ENCODE results near the gene PSMD1. TPM values are rescaled to one million over a fixed set of nuclear protein-coding genes. Genes with fewer than 3 reads are reported as not detected.

PSMD1 gene
- total RNA-seq, 4 donors from 2014 or later = 45.5 to 60.2 (median 56.8) TPM

DNA sequence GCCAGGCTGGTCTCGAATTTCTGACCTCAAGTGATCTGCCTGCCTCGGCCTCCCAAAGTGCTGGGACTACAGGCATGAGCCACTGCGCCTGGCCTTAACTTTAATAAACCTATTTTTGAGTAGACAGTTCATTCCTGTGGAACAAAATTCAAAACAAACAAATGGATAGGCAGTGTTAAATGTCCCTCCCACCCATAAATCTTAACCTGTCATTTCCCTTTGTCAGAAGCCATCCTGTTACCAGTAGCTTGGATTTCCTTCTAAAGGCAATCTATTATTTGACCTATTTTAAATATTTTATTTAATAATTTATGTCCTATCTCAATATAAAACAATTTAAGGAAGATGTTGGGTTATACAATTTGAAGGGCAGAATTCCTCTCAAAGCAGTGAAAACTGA, 25.9 kb upstream of the PSMD1 start:
- H3K27me3 ChIP-seq = peaks cover 23% of the 10 kb centered on the region
- DNase-seq (ENCODE audit: low spot score in 2 of 2) = no peak
- WGBS = 74% methylated on average over 3 of the region's 3 CpGs
- H3K4me3 ChIP-seq = no peak overlapping the region
- H3K9me3 ChIP-seq = no peaks in the 10 kb centered on the region
- no peak overlapping the region for H3K27ac ChIP-seq
- H3K4me1 ChIP-seq = no peaks in the 10 kb centered on the region
- no peaks in the 10 kb centered on the region for H3K36me3 ChIP-seq
- no peak for TF ChIP-seq CTCF (IDR thresholded peaks at IDR 0.05)
- TF ChIP-seq EP300 (IDR thresholded peaks at IDR 0.05) = no peak

GRCh38 chr2:231032575-231033140, 24.0 kb upstream of the PSMD1 start:
- TF ChIP-seq POLR2A (IDR thresholded peaks at IDR 0.05) (no peak), CTCF (IDR thresholded peaks at IDR 0.05) (no peak), EP300 (IDR thresholded peaks at IDR 0.05) (no peak), POLR2AphosphoS5 (IDR thresholded peaks at IDR 0.05) (no peak)
- DNase-seq (ENCODE audit: low spot score in 2 of 2) = no peak
- H3K27ac ChIP-seq = no peak overlapping the region
- peaks cover 41% of the 10 kb centered on the region for H3K27me3 ChIP-seq
- H3K36me3 ChIP-seq = no peaks in the 10 kb centered on the region
- H3K4me1 ChIP-seq = peaks cover 6% of the 10 kb centered on the region
- H3K4me3 ChIP-seq = no peak overlapping the region
- H3K9me3 ChIP-seq = no peaks in the 10 kb centered on the region
- 67% methylated on average over 4 of the region's 5 CpGs for WGBS

DNA sequence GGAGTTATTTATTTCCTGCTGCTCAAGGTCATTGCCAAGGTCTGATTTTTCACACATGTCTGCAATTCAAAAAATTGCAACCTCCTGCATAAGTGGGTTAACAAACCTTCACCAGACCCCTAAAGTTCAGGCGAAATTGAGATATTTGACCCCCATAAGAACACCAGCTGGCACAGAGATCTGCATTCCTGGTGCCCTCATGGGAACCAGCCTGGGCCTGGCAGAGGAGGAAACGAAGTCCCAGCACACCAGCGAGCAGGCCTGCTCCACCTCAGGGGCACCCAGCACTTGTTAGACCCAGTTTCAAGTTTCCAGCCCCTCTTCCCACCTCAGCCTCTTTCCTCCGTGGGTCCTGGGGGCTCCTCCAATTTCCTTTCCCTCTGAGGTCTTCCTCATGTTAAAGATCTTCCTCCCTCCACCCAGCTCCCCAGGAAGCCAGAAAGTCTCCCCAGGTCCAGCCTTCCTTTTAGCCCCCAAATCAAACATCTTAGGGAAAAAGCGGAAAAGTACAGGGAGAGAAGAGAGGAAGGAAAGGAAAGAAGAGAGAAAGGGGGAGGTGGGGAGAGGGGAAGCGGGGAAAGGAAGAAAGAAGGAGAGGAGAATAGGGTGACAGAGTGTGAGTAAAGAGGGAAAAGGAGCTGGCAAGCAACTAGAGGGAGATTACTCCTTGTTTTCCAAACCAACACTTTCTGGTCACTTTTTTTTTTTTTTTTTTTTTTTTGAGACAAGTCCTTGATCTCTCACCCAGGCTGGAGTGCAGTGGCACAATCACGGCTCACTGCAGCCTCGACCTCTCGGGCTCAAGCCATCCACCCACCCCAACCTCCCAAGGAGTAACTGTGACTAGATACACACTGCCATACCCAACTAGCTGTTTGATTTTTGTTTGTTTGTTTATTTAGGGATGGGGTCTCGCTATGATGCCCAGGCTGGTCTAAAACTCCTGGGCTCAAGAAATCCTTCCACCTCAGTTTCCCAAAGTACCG, 23.2 kb upstream of the PSMD1 start:
- Histone ChIP-seq H3K4me3 (no peak overlapping the region), H3K27ac (no peak overlapping the region), H3K4me1 (peaks cover 12% of the 10 kb centered on the region), H3K36me3 (no peaks in the 10 kb centered on the region), H3K9me3 (no peaks in the 10 kb centered on the region), H3K27me3 (peaks cover 48% of the 10 kb centered on the region)
- TF ChIP-seq POLR2A (IDR thresholded peaks at IDR 0.05) (no peak), CTCF (IDR thresholded peaks at IDR 0.05) (no peak), POLR2AphosphoS5 (IDR thresholded peaks at IDR 0.05) (no peak), EP300 (IDR thresholded peaks at IDR 0.05) (no peak)
- 69% methylated on average over 11 of the region's 11 CpGs for WGBS
- no peak for DNase-seq (ENCODE audit: low spot score in 2 of 2)

DNA sequence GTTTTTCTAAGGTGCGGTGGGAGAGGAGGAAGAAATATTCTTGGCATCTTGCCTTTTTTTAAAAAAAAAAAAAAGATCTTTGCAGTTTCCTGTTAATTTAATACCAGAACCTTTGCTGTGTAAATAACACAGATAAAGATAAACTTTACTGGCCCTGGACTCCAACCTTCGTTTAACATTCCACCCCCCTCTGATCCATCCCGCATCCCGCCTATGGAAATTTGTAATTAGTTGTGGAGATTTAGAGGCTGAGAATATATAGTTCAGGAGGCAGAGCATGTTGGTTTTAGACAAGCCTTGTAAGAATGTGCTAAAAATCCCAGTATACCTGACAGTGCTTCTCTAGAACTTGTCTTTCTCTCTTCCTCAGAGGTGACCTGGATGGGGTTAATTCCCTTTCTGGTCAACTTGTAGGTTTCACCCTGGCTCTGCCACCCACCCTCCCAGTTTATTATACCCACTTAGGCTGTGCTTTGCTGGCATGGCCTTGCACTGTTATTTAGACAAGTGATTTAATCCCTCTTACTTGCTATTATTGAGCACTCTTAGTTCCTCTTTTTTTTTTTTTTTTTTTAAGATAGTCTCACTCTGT, 22.3 kb upstream of the PSMD1 start:
- H3K36me3 ChIP-seq = no peaks in the 10 kb centered on the region
- no peak for DNase-seq (ENCODE audit: low spot score in 2 of 2)
- WGBS = 38% methylated on average over 4 of the region's 4 CpGs
- peaks cover 57% of the 10 kb centered on the region for H3K27me3 ChIP-seq
- H3K4me1 ChIP-seq = peaks cover 13% of the 10 kb centered on the region
- no peaks in the 10 kb centered on the region for H3K9me3 ChIP-seq
- TF ChIP-seq POLR2AphosphoS5 (IDR thresholded peaks at IDR 0.05) (no peak), EP300 (IDR thresholded peaks at IDR 0.05) (no peak), POLR2A (IDR thresholded peaks at IDR 0.05) (no peak), CTCF (IDR thresholded peaks at IDR 0.05) (no peak)
- H3K27ac ChIP-seq = no peak overlapping the region
- H3K4me3 ChIP-seq = no peak overlapping the region

- Histone ChIP-seq H3K36me3 (no peaks in the 10 kb centered on the region), H3K9me3 (no peaks in the 10 kb centered on the region), H3K27me3 (peaks cover 73% of the 10 kb centered on the region), H3K4me3 (no peak overlapping the region), H3K4me1 (peaks cover 13% of the 10 kb centered on the region), H3K27ac (no peak overlapping the region)
- no peak for DNase-seq (ENCODE audit: low spot score in 2 of 2)
- no peak for TF ChIP-seq EP300 (IDR thresholded peaks at IDR 0.05)
- TF ChIP-seq POLR2AphosphoS5 (IDR thresholded peaks at IDR 0.05) = no peak
- no peak for TF ChIP-seq POLR2A (IDR thresholded peaks at IDR 0.05)
- no peak for TF ChIP-seq CTCF (IDR thresholded peaks at IDR 0.05)
- 66% methylated on average over 3 of the region's 4 CpGs for WGBS
These were observed 20.5 kb upstream of the PSMD1 start for GRCh38 chr2:231036131-231036530.

All from suprapubic skin (tissue), 4 donors.